Measurements from ENCODE around the gene TCAF2. TPM values are rescaled to one million over a fixed set of nuclear protein-coding genes. Genes with fewer than 3 reads are reported as not detected.
"Not testable (repeated sequence)": the region's sequence is repeated elsewhere in the genome, so short reads cannot be mapped to it uniquely, and the experiment has no call there.

The TCAF2 gene
- total and polyA plus RNA-seq, 4 donors, result 0.19 to 3.3 (median 1.5) TPM

DNA sequence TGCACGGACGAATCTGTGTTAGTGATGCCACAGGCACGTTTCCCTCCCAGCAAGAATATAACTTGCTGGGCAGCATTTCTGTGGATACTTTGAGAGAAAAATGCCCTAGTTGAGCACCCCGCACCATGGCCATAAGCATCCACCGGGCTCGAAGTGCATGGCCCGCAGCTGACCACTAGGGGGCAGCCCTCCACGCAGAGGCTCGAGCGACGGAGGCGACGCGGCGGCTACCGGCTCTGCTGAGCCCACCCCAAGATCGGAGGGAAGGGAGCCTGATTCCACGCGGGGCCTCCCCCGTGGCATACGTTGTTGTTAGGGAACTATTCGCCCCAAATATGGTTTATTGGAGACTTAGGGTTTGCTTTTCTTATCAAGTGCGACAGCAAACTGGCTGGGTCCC is 716 bp upstream of the TCAF2 start:
- DNase-seq (ENCODE audit: low spot score); H3K9ac ChIP-seq (ENCODE audit: low read depth in 1 of 2, low read length in 2 of 2); H3K27me3 ChIP-seq (ENCODE audit: control insufficient read depth in 4 of 4, insufficient read depth in 4 of 4, low read length in 3 of 4); H3K36me3 ChIP-seq (ENCODE audit: control insufficient read depth in 4 of 4, insufficient read depth in 3 of 4, low read depth in 1 of 4, low read length in 3 of 4); H3K9me3 ChIP-seq (ENCODE audit: control insufficient read depth in 4 of 4, low read length in 3 of 4); H3K27ac ChIP-seq (ENCODE audit: low read depth in 1 of 2, low read length in 2 of 2); H3K4me1 ChIP-seq (ENCODE audit: control insufficient read depth in 4 of 4, insufficient read depth in 4 of 4, low read length in 3 of 4); H3K4me3 ChIP-seq (ENCODE audit: low read depth in 1 of 3, low read length in 3 of 3): not testable (repeated sequence)
- no CpG with 5 or more reads among the region's 23 CpGs for WGBS

DNA sequence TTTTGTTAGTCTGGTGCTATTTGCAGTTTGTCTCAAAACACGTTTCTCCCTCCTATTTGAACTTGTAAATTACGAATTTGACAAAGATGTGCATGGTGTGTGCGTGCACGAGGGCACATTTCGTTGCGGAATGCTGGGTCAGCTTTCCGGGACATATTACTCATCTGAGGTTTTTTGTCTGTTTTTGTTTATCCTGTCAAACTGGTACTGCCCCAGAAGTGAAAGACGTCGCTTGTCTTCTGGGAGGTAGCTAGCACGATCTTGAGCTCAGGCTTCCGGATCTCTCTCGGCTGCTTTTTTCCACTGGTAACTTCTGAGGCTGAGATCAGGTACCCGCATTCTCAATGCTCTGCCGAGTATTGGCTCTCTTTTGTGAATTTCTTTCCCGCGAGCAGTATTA is 401 bp downstream of the TCAF2 start:
- not testable (repeated sequence) for H3K9me3 ChIP-seq (ENCODE audit: control insufficient read depth in 4 of 4, low read length in 3 of 4); H3K27me3 ChIP-seq (ENCODE audit: control insufficient read depth in 4 of 4, insufficient read depth in 4 of 4, low read length in 3 of 4); DNase-seq (ENCODE audit: low spot score); H3K27ac ChIP-seq (ENCODE audit: low read depth in 1 of 2, low read length in 2 of 2); H3K36me3 ChIP-seq (ENCODE audit: control insufficient read depth in 4 of 4, insufficient read depth in 3 of 4, low read depth in 1 of 4, low read length in 3 of 4); H3K4me3 ChIP-seq (ENCODE audit: low read depth in 1 of 3, low read length in 3 of 3); H3K9ac ChIP-seq (ENCODE audit: low read depth in 1 of 2, low read length in 2 of 2); H3K4me1 ChIP-seq (ENCODE audit: control insufficient read depth in 4 of 4, insufficient read depth in 4 of 4, low read length in 3 of 4)
- WGBS, result no CpG with 5 or more reads among the region's 16 CpGs

DNA sequence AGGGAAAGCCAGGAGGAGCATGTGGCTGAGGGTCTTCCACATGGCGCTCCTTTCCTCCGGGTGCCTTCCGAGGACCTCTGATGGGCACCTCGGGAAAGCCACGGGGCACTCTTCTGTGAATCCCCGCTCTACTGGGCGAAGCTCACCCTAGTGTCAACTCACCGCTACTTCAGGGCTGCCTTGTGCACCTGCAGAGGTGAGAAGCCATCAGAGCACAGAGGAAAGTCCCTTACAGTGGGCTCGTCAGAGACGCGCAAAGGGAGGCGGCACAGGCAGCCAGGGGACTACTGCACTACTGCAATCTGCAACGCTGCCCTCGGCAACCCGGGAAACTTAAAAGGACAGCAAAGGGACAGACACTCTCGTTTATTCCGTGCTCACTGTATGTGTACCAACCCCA is 1.4 kb downstream of the TCAF2 start:
- not testable (repeated sequence) for H3K36me3 ChIP-seq (ENCODE audit: control insufficient read depth in 4 of 4, insufficient read depth in 3 of 4, low read depth in 1 of 4, low read length in 3 of 4); H3K9me3 ChIP-seq (ENCODE audit: control insufficient read depth in 4 of 4, low read length in 3 of 4); H3K4me3 ChIP-seq (ENCODE audit: low read depth in 1 of 3, low read length in 3 of 3); H3K27me3 ChIP-seq (ENCODE audit: control insufficient read depth in 4 of 4, insufficient read depth in 4 of 4, low read length in 3 of 4); H3K9ac ChIP-seq (ENCODE audit: low read depth in 1 of 2, low read length in 2 of 2); H3K27ac ChIP-seq (ENCODE audit: low read depth in 1 of 2, low read length in 2 of 2); H3K4me1 ChIP-seq (ENCODE audit: control insufficient read depth in 4 of 4, insufficient read depth in 4 of 4, low read length in 3 of 4); DNase-seq (ENCODE audit: low spot score)
- no CpG with 5 or more reads among the region's 17 CpGs for WGBS

DNA sequence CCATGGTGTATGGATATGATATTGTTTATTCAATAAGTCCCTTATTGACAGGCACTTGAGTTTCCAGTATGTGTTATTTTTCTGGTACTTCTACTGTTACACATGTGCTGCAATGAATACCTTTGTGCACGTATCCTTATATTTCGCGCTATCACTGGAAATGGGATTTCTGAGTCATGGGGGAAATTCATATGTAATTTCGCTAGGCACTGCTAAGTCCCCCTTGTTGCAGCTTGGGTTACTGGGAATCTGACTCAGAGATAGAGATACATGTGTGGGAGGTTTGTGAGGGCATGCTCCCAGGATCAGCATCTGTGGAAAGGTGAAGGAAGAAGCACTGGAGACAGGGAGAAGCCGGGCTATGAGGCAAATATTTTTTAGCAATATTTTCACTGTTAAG is 9.9 kb downstream of the TCAF2 start:
- H3K4me3 ChIP-seq (ENCODE audit: low read depth in 1 of 3, low read length in 3 of 3); H3K4me1 ChIP-seq (ENCODE audit: control insufficient read depth in 4 of 4, insufficient read depth in 4 of 4, low read length in 3 of 4); DNase-seq (ENCODE audit: low spot score); H3K27me3 ChIP-seq (ENCODE audit: control insufficient read depth in 4 of 4, insufficient read depth in 4 of 4, low read length in 3 of 4); H3K9ac ChIP-seq (ENCODE audit: low read depth in 1 of 2, low read length in 2 of 2); H3K9me3 ChIP-seq (ENCODE audit: control insufficient read depth in 4 of 4, low read length in 3 of 4); H3K36me3 ChIP-seq (ENCODE audit: control insufficient read depth in 4 of 4, insufficient read depth in 3 of 4, low read depth in 1 of 4, low read length in 3 of 4); H3K27ac ChIP-seq (ENCODE audit: low read depth in 1 of 2, low read length in 2 of 2): not testable (repeated sequence)
- WGBS, result no CpG with 5 or more reads among the region's 5 CpGs

DNA sequence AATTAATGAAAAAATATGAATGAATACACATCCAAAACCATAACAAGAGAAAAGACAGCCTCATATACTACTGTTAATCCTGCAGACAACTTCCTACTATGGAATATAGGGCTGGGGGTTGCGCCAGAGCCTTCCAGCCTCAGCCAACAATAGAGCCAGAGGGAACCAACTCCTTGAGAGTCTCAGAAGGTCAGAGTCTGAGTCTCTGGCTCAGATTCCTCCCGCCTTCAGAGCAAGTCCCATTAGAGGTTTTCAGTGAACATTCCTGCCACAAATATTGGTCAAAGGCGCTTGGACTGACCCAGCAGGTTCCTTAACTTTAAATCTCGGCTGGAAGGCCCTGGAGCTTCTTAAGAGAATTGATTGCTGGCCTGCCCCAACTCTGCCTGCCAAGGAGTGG is 11.7 kb downstream of the TCAF2 start:
- not testable (repeated sequence) for H3K9me3 ChIP-seq (ENCODE audit: control insufficient read depth in 4 of 4, low read length in 3 of 4); H3K4me1 ChIP-seq (ENCODE audit: control insufficient read depth in 4 of 4, insufficient read depth in 4 of 4, low read length in 3 of 4); H3K9ac ChIP-seq (ENCODE audit: low read depth in 1 of 2, low read length in 2 of 2); H3K4me3 ChIP-seq (ENCODE audit: low read depth in 1 of 3, low read length in 3 of 3); H3K36me3 ChIP-seq (ENCODE audit: control insufficient read depth in 4 of 4, insufficient read depth in 3 of 4, low read depth in 1 of 4, low read length in 3 of 4); DNase-seq (ENCODE audit: low spot score); H3K27ac ChIP-seq (ENCODE audit: low read depth in 1 of 2, low read length in 2 of 2); H3K27me3 ChIP-seq (ENCODE audit: control insufficient read depth in 4 of 4, insufficient read depth in 4 of 4, low read length in 3 of 4)
- WGBS, result no CpG with 5 or more reads among the region's 4 CpGs

DNA sequence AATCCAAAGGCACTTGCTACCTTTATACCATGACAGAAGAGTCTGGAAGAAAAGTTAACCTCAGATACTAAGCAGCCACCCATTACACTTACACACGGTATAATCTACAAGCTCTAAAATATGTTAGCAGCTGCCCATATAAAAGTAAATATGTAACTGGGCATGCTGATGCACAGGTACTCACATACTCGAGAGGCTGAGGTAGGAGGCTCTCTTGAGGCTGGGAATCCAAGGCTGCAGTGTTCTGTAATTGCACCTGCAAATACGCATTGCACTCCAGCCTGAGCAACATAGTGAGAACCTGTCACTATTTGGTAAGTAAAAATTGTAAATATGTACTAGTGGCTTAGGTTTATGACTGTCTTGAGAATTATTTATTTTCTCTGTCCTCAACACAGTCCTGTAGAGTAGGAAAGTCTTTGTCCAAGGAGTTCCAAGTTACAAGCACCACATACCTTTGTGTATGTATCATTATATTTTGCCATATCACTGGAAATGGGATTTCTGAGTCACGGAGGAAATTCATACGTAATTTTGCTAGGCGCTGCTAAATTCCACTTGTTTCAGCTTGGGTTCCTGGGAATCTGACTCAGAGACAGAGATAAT is 12.3 kb downstream of the TCAF2 start:
- not testable (repeated sequence) for H3K27ac ChIP-seq (ENCODE audit: low read depth in 1 of 2, low read length in 2 of 2); DNase-seq (ENCODE audit: low spot score); H3K9me3 ChIP-seq (ENCODE audit: control insufficient read depth in 4 of 4, low read length in 3 of 4); H3K27me3 ChIP-seq (ENCODE audit: control insufficient read depth in 4 of 4, insufficient read depth in 4 of 4, low read length in 3 of 4); H3K9ac ChIP-seq (ENCODE audit: low read depth in 1 of 2, low read length in 2 of 2); H3K36me3 ChIP-seq (ENCODE audit: control insufficient read depth in 4 of 4, insufficient read depth in 3 of 4, low read depth in 1 of 4, low read length in 3 of 4); H3K4me1 ChIP-seq (ENCODE audit: control insufficient read depth in 4 of 4, insufficient read depth in 4 of 4, low read length in 3 of 4); H3K4me3 ChIP-seq (ENCODE audit: low read depth in 1 of 3, low read length in 3 of 3)
- no CpG with 5 or more reads among the region's 6 CpGs for WGBS

DNA sequence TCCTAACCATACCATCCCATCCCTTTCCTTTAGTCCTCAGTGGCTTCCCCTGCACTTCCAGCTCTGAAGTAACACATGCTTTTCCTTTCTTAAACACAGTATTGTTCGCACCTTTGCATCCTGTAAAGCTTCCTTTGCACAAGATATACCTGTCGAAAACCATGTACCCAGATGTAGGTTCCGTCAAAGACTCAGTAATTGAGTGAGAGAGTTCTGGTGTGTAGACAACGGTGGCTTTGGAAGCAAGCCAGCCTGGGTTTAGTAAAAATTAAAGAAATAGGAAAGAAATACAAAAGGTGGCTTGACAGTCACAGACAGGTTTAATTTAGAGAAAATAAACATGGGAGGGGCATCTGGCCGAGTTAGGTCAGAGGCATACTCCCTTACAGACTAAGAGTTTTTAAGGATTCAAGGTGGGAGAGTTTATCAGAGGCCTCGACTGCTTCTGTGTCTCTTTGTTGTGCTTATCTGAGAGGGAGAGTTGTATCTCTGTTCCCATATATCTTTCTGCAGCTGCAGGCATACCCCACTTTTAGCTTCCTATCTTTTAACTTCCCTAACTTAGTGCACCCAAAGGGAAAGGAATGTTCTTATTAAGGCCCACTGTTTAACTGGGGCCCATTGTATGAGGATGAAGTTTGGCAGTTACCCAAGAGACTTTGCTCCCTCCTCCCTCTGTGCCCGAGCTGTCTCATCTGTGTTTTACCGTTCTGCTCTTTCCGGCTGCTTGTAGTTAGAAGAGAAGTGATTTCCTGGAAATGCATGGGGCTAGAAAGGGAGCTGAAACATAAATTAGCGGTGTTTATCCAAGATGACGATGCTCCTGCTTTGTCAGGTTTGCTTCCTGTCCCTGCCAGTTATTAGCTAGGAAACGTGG is 14.8 kb downstream of the TCAF2 start:
- H3K27me3 ChIP-seq (ENCODE audit: control insufficient read depth in 4 of 4, insufficient read depth in 4 of 4, low read length in 3 of 4); H3K36me3 ChIP-seq (ENCODE audit: control insufficient read depth in 4 of 4, insufficient read depth in 3 of 4, low read depth in 1 of 4, low read length in 3 of 4); H3K4me1 ChIP-seq (ENCODE audit: control insufficient read depth in 4 of 4, insufficient read depth in 4 of 4, low read length in 3 of 4); H3K27ac ChIP-seq (ENCODE audit: low read depth in 1 of 2, low read length in 2 of 2); H3K4me3 ChIP-seq (ENCODE audit: low read depth in 1 of 3, low read length in 3 of 3); DNase-seq (ENCODE audit: low spot score); H3K9ac ChIP-seq (ENCODE audit: low read depth in 1 of 2, low read length in 2 of 2); H3K9me3 ChIP-seq (ENCODE audit: control insufficient read depth in 4 of 4, low read length in 3 of 4): not testable (repeated sequence)
- no CpG with 5 or more reads among the region's 12 CpGs for WGBS

DNA sequence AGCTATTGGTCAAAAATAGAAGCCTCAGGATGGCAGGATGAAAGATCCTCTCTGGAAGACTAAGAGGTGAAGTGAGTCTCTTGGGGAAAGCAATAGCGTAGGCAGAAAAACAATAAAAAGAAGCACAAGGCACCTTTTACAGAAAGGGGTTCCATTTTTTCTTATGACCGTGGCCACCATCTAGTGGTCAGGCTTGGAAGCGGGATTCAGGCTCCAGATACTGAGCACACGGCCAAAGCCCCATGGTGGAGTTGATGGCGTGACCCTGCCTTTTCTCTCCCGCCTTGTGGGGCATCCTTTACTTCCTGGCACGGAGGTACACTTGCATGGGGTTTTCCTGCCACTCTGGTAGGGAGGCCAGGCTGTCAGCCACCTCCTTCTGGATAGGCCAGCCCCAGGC is 18.6 kb downstream of the TCAF2 start:
- WGBS, result no CpG with 5 or more reads among the region's 7 CpGs

More for the DNA sequence above, 18.6 kb downstream of the TCAF2 start:
- H3K4me1 ChIP-seq (ENCODE audit: control insufficient read depth in 4 of 4, insufficient read depth in 4 of 4, low read length in 3 of 4); H3K9me3 ChIP-seq (ENCODE audit: control insufficient read depth in 4 of 4, low read length in 3 of 4); H3K27ac ChIP-seq (ENCODE audit: low read depth in 1 of 2, low read length in 2 of 2); DNase-seq (ENCODE audit: low spot score); H3K27me3 ChIP-seq (ENCODE audit: control insufficient read depth in 4 of 4, insufficient read depth in 4 of 4, low read length in 3 of 4); H3K36me3 ChIP-seq (ENCODE audit: control insufficient read depth in 4 of 4, insufficient read depth in 3 of 4, low read depth in 1 of 4, low read length in 3 of 4); H3K4me3 ChIP-seq (ENCODE audit: low read depth in 1 of 3, low read length in 3 of 3); H3K9ac ChIP-seq (ENCODE audit: low read depth in 1 of 2, low read length in 2 of 2): not testable (repeated sequence)

Data from liver (tissue), 9 donors.